Amygdala (tissue), 56 donors: Measurements from ENCODE around the gene CA14.
"Not testable (repeated sequence)": the region's sequence is repeated elsewhere in the genome, so short reads cannot be mapped to it uniquely, and the experiment has no call there.

Experiments
- DNase-seq, 56 donors: peaks; one replicate each; lab custom pipeline; 2025; lab: John Stamatoyannopoulos, UW

The CA14 gene

DNA sequence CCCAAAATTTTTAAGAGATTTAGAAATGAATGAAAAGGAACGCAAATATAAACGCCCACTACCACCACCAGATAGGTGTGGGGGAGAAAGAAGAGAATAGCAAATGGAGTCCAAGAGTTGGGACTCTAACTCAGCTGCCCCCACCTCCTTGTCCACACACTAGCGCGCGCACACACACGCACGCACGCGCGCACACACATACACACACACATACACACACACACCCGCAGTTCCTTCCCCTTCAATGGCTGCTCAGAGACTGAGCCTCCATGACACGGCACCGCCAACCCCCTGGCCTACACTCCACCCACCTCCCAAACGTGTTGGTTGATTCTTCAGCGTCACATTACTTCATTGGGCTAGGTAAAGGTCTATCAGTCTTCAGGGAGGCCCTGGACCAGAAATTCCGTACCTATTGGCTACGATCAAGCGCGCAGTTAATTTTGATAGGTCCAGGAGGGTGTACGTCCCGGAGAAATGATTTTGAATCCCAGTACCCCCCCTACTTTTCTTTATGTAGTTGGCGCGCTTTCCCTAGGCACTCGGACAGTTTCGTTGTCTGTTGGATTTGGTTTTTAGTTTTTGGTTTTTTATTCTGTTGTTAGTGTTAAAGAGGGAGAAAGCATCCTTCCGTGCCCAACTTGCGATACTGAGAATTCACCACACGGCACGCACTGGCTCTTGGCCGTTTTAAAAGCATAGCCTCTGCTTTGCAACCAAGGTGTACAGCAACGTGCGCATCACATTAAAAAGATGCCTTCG is 21.5 kb upstream of the CA14 start, which contains the start of gene ANP32E:
Gene ANP32E, minus strand, starts transcription at position 261 of the 762 bp plus-strand sequence. CDS start 326 bp downstream, outside the sequence.
- DNase-seq = peak in 55 of 56 donors; percentile 46 to 98 (median 89)

DNA sequence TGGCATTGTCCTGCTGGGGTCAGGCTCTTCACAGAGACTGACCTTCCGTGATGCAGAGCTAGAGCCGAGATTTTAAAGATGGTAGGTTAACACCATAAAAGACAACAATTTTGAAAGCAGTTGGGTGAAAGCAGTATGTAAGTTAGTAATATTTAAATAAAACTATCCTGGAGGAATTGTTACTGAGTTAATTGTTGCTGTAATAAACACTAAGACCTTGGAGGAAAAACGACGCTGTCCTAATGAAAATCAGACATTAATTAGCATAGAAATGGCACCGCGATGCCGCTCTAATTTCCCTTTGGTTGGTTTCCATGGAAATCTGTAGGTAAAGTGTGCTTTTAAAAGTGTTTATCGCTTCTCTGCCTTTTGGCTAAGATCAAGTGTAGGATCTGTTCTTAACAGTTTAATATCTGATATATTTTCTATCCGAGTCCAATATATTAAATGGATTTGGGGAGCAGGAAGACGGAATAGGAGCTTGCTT is 20.9 kb upstream of the CA14 start:
- no peak for DNase-seq

DNA sequence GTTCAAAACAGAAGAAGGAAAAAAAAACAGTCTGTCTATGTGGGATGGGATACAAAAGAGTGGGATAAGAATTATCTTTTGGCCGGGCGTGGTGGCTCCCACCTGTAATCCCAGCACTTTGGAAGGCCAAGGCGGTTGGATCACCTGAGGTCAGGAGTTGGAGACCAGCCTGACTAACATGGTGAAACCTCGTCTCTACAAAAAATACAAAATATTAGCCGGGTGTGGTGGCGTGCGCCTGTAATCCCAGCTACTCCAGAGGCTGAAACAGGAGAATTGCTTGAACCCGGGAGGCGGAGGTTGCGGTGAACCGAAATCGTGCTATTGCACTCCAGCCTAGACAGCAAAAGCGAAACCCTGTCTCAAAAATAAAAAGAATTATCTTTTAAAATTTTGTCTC is 20.4 kb upstream of the CA14 start:
- not testable (repeated sequence) for DNase-seq

DNA sequence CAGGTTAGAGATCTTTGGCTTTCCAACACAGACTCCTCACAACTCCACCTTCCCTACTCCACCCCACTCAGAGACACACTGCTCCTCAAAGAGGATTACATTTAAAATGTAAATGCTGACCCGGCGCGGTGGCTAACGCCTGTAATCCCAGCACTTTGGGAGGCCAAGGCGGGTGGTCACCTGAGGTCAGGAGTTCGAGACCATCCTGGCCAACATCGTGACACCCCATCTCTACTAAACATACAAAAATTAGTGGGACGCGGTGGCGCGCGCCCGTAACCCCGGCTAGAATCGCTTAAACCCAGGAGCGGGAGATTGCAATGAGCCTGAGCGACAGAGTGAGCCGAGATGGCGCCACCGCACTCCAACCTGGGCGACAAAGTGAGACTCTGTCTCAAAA is 19.8 kb upstream of the CA14 start:
- no peak for DNase-seq

DNA sequence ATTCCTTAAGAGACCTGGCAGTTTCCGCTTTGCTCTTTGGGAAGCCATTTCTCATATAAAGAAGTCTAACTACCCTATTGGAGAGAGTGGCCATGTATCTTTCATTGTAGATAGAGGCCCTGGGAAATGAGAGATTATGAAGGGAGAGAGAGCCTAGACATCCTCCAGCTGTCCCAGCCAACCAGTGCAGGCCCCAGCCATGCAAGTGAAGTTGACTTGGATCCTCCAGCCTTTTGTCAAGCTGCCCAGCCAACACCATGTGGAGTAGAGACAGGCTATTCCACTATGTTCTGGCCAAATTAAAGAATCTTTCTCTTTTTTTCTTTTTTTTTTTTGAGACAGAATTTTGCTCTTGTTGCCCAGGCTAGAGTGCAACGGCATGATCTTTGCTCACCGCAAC is 14.6 kb upstream of the CA14 start:
- no peak for DNase-seq

DNA sequence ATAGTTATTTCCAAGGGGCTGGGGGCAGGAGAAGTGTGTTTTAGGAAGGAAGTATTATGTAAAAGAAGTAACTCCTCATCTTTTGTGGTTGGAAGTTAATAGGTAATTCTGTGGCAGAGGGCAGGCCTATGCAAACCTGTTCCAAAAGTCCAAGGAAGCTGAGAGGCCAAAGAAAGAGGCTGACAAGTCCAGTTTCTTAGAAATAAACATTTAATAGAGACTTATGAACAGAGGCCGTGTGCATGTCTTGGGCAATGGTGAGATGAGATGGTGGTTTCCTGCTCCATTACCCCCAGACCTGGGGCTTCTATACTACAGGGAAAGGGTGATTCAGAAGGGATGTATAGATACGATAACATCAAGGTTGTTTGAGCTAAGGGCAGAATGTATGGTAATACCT is 7.6 kb upstream of the CA14 start:
- DNase-seq = no peak

DNA sequence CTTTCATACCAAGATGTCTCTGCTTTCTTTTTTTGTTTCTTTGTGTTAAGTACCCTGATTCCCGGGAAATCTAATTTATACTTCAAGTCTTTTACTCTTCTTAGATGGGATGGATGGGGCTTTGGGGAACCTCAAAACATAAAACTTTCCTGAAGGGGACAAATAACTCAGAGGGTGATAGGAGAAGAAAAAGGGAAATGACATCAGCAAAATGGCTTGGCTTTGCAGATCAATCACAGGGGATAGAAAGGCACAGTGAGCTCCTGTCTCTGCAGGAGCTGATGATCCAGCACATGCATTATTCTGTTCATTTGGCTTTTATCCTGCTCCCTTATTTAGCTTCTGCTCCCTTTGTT is 1.4 kb upstream of the CA14 start:
- peak in 2 of 56 donors; percentile 40 to 42 for DNase-seq

DNA sequence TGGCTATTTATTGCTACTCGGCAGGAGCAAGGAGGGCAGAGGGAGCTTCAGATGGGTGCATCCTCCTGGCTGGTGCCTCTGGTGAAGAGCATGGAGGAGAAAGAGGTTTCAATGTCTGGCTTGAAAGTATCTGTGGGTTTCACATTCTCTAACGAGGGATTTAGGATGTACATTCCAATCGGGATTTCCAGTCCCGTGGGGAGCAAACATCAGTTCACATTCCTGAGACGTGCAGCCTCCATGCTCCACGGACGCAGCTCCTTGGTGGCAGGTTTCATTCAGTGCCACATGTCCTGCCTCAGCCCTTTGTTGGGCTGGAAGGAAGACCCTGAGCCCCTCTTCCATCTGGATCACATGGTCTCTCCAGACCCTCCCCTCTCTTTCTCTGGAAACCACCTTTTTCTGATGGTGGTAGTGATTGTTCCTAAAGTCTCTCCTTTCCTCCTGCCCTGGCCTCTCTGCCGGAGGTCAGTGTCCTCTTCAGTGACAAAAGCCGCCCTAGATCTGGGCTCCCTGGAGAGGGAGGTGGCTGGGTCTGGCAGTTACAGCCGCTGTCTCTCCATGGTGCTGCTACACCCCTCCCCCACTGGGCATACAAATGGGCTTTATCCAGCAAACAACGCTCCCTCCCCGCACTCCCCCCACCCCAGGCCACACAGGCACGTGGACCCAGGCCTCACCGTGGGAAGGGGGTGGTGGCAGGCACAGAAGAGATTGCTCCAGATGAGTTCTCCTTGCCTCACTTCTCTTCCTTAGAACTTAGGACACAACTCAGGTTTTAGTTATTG is 826 bp upstream of the CA14 start:
- DNase-seq = peak in 52 of 56 donors; percentile 12 to 91 (median 68)

DNA sequence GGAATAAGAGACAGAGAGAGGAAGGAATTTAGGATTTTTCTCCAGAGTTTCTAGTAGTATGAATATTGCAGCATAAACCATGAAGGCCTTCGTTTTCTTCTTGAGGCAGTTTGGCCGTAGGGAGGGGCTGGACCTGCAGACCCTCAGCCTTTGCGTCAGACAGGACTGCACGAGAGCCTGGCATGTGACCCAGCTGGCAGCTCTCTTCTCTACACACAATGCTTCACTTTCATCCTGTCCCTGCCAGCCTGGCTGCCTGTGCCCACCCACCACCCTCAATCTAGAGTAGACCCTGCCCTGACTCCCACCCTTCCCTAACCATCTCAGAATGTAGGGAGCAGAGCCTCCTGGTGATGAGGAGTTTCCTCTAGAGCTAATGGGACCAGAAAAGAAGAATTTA is 1.6 kb downstream of the CA14 start:
- peak in 27 of 56 donors; percentile 8 to 72 (median 27) for DNase-seq

DNA sequence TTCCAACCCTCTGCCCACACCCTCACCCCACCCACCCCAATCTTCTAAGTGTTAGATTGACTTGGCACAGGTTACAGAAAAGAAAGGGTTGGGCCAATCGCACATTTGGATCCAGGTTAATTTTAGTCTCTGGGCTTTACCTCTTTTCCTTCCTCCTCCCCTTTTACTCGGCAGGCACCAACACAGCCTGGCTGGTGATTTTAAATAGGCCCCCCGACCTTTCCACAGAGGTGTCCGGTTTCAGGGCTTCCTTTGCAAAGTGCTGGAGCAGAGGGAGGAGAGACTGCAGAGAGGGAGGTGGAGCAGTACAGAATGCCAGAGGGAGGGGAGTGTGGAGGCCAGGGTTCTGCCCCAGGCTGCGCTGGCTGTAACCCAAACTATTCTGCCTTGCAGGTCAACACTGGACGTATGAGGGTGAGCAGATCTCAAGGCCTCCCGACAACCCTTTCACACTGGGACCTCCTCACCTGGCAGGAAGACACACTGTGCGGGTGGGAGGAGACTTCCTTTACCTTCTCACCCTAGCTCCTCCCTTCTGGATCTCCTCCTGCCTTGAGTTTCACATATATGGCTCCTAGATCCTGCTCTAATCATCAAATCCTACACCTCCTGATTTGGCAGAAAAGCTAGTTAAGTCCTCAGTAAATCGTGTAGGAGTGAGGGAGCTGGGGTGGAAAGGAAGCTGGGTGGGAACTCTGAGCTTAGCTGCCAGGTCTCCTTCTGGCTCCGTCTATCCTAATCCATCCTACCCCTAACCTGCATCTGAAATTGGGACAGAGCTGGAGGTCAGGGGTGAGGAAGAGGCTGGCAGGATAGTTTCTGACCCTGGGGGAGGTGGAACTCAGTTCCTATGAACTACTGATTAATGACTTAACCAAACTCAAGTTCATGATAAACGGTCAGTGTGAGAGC is 2.4 kb downstream of the CA14 start:
- DNase-seq = peak in 2 of 56 donors; percentile 8 to 44

DNA sequence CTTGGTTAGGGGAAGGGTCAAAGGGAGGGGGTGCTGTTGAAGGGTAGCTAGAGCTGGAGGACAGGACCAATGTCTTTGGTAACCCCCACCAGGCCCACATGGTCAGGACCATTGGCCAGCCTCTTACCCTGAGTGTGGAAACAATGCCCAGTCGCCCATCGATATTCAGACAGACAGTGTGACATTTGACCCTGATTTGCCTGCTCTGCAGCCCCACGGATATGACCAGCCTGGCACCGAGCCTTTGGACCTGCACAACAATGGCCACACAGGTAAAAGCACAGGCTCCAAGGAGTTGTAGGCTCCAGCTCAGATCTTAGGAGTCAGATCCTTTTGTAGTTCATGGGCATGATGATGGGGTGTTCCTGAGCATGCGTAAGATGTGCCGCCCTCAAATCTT is 3.8 kb downstream of the CA14 start:
- no peak for DNase-seq

DNA sequence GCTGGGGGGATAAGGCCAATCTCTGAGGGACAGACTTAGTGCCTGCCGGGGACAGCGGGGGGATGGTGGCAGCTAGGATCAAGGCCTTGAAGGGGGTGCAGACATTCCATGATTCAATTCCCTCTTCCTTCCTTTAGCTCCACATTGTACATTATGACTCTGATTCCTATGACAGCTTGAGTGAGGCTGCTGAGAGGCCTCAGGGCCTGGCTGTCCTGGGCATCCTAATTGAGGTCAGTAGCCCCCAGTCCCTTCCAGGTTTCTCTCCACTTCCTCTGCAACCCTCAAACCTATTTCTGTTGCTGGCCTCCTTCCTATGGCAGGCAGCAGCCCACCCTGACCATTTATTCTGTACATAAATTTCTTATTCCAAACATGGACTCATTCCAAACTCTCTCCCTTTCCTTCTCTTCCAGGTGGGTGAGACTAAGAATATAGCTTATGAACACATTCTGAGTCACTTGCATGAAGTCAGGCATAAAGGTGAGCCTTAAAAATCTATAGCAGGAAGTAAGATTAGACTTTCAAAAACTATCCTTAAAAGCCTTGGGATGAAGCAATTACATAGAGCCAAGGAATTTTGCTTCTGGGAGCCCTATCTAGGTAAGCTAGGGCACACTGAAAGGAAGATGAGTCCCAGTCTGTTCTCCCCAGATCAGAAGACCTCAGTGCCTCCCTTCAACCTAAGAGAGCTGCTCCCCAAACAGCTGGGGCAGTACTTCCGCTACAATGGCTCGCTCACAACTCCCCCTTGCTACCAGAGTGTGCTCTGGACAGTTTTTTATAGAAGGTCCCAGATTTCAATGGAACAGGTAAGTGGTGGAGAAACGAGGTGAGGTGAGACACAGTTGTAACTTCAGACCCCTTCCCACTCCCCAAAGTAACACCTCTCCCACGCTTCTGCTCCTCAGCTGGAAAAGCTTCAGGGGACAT is 5.1 kb downstream of the CA14 start:
- no peak for DNase-seq

DNA sequence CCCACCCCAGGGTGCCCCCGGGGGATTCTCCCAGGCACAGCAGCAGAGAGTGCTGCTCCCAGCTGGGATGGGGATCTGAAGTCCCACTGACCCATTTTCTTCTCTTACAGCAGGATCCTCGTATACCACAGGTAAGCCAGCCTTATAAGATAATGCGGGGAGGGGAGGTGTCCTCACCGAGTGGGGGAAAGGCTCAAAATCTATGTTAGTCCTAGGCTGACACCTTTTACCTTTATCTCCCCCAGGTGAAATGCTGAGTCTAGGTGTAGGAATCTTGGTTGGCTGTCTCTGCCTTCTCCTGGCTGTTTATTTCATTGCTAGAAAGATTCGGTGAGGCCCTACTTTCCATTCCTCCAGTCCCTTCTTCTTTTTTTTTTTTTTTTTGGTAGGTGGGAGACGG is 6.0 kb downstream of the CA14 start:
- no peak for DNase-seq

DNA sequence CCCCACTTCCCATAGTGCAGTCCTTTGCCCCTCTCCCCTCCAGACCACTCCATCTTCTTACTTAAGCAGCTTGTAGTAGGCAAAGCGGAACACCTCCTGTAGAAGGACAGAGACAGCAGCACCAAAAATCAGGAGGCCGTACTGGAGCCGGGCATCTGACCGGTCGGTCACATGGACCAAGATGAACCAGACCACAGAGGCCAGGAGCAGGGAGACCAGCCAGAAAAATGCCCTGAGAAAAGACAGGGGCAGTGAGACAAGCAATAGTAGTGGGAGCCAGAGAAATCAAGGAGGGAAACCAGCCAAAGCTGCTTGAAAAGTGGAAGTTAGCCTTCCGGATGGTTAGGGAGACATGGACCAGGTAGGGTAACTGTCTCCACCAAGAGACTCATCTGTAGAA is 10.3 kb downstream of the CA14 start:
- DNase-seq = peak in 1 of 56 donors; percentile 16

DNA sequence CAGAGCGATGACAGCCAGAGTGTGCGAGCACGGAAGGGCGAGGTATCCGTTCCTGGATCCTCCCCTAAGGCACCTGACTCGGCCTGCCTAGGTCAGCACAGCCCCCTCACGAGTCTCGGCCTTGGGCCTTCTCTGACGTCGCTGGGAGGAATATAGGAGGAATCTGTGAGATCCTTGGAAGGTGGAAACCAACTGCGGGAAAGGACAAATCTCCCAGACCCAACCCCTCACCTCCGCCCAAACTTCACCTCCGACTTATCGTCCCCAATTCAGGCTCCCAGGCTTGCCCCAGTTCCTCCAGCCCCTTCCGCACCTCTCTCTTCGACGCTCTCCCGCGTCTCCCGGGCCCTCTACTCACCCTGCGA is 10.7 kb downstream of the CA14 start:
- peak in 12 of 56 donors; percentile 4 to 53 (median 26) for DNase-seq

DNA sequence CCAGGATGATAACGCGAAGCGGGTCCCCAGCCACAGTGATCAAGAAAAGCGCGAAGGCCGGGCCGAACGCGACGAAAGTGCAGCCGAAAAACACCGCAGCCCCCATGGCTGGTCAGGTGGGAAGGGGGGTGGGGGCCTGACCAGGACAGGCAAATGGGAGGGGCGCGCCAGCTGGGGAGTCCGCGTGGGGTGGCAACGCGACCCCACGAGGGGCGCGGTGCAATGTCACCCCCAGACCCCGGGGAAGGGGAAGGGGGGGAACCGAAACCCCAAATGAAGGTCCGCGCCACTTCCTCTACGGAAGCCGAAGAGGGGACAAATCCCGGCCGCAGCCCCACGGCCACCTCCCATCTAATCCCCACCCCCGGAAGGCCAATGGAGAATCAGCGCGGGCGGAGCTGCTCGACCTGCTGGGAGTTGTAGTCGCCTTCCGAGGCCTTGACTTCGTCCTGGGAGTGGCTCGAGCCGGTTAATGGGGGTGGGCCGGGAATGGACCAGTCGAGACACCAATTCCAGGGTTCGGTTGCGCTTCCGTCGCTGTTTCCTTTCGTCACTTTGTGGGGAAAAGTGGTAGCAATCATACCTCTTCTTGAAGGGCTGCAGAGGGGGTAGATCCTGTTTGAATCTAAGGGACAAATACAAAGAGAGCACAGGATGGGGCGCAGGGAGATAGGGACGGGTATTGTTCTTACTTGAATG is 11.3 kb downstream of the CA14 start, which contains the start of gene APH1A:
Gene APH1A, minus strand, starts transcription at position 312 of the 699 bp plus-strand sequence. Its CDS starts 206 bp downstream, at position 106.
- DNase-seq = peak; percentile 68 to 98 (median 96)

DNA sequence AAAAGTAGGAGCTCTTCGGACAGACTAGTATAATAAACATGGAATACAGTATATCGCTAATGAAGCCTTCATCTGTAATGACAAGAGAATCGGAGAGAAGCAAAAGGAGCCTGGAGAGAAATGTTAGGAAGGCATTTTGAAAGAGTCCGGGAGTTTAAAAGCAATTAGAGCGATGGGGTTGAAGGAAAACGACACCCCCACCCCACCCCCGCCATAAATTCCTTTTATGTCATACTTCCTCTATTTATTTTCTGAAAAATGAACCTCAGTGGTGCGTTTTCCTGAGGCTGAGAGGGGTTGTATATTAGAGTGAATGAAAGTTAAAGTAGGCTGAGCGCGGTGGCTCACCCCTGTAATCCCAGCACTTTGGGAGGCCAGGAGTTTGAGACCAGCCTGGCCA is 11.9 kb downstream of the CA14 start:
- DNase-seq = no peak

DNA sequence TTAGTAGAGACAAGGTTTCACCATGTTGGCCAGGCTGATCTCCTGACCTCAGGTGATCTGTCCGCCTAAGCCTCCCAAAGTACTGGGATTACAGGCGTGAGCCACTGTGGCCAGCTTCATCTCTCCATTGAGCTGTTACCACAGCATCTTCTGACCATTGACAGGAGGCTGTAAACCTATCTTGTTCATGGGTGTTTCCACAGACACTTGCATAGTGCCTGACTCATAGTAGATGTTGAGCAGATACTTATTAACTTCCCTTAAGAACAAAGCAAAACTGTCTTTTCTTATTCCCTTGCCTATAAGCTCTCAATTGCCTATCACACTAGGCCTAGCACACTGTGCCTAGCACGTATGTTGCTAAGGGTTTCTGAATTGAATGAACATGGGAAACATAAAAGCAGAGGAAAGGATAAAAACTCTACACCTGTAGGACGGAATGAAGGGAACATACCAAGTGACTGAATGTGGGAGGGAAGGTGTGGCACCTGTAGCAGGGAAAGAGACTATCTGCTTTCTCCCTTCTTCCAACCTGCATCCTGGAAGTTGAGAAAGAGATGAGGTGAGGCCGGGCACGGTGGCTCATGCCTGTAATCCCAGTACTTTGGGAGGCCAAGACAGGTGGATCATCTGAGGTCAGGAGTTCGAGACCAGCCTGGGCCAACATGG is 13.9 kb downstream of the CA14 start:
- DNase-seq = no peak
